ENCODE data around the gene SPEM1. TPM values are rescaled to one million over a fixed set of nuclear protein-coding genes. Genes with fewer than 3 reads are reported as not detected.

Gene SPEM1
- total and polyA plus RNA-seq, 2 of the 13 experiments (the other 11 are each of a cell fraction or from before 2014, with no cell fraction given) = not detected

GRCh38 chr17:7414837-7415236 lies 5.3 kb upstream of the SPEM1 start (continued):
- TF ChIP-seq ZNF512B (CRISPR knock-in tag; IDR thresholded peaks at IDR 0.05; ENCODE audit: borderline replicate concordance) = no peak

GRCh38 chr17:7415784-7416183 lies 4.3 kb upstream of the SPEM1 start:
- FAIRE-seq = no peak
- WGBS (ENCODE audit: low lambda C conversion rate) = 91% methylated on average over 23 of the region's 23 CpGs
- CTCF ChIA-PET (ENCODE audit: low intra/inter-chr PET ratio, low total read pairs) = no interaction called here

More at GRCh38 chr17:7415784-7416183, 4.3 kb upstream of the SPEM1 start:
- no peak overlapping the region for H3K27ac ChIP-seq (ENCODE audit: extremely low read length, insufficient read depth, low read length)
- no peak overlapping the region for H3K4me3 ChIP-seq (replicated peaks in 1 of 3; ENCODE audit: insufficient read depth in 1 of 3, low read depth in 2 of 3, low read length in 3 of 3)
- no peaks in the 10 kb centered on the region for H3K36me3 ChIP-seq (replicated peaks in 1 of 2; ENCODE audit: control insufficient read depth in 1 of 2, insufficient read depth in 2 of 2, low read length in 2 of 2)
- no peak overlapping the region for H3K9ac ChIP-seq (ENCODE audit: insufficient read depth, low read depth, low read length)
- BruUV-seq (replicated peaks) = no TSS peak
- in situ Hi-C loops (cut with HindIII; ENCODE audit: extremely low pct_ligation_motif_present, low pct_unique_long_range_greater_than_20kb) (no loop called here), intact Hi-C loops (cut with micrococcal nuclease; ENCODE audit: unreplicated experiment) (no loop called here)
- POLR2A ChIA-PET = no interaction called here
- no peak overlapping the region for H2AFZ ChIP-seq (ENCODE audit: low read length)
- no peaks in the 10 kb centered on the region for H4K20me1 ChIP-seq (ENCODE audit: insufficient read depth, low read length)
- H3K9me3 ChIP-seq (ENCODE audit: low read length) = no peaks in the 10 kb centered on the region
- H3K27me3 ChIP-seq (ENCODE audit: control insufficient read depth in 1 of 2, insufficient read depth in 2 of 2, low read length in 2 of 2) = peaks cover 1 to 5% of the 10 kb centered on the region in 2 experiments; a peak in 1 of 5 replicates
- DNase-seq (ENCODE audit: low spot score) = no peak
- no peak overlapping the region for H3K4me2 ChIP-seq (ENCODE audit: low read depth, low read length)
- H3K4me1 ChIP-seq (ENCODE audit: insufficient read depth, low read length) = 0 out of 2 replicates have a peak, but pooled peaks cover 11% of the 10 kb centered on the region
- TF ChIP-seq CREB1 (IDR thresholded peaks at IDR 0.05) = peak; percentile 78
- no peak for TF ChIP-seq CREB1 (CRISPR knock-in tag; IDR thresholded peaks at IDR 0.05)
- peak; percentile 95 for TF ChIP-seq ATF7 (IDR thresholded peaks at IDR 0.05)
- TF ChIP-seq ATF7 (CRISPR knock-in tag; IDR thresholded peaks at IDR 0.05) = no peak
- TF ChIP-seq ZNF503 (CRISPR knock-in tag; IDR thresholded peaks at IDR 0.05) = no peak
- TF ChIP-seq E2F2 (CRISPR knock-in tag; IDR thresholded peaks at IDR 0.05; ENCODE audit: borderline replicate concordance) = no peak
- no peak for TF ChIP-seq CBFB (CRISPR knock-in tag; IDR thresholded peaks at IDR 0.05)
- no peaks in the 10 kb centered on the region for H3K79me2 ChIP-seq (ENCODE audit: insufficient read depth, low read length)
- no peak for ATAC-seq
